GM19395 (cell line): ENCODE measurements around the gene GSX2.
"Not testable (repeated sequence)": the region's sequence is repeated elsewhere in the genome, so short reads cannot be mapped to it uniquely, and the experiment has no call there.

Experiments used
- ATAC-seq: cut with Tn5 transposase; IDR thresholded peaks from one replicate; pipeline ENCODE4 v1.9.1; 2021; ENCODE audit warnings: mild to moderate bottlenecking, moderate library complexity; ENCODE audit not compliant: unreplicated experiment

The GSX2 gene

GRCh38 chr4:54102531-54103106 is 2.7 kb downstream of the GSX2 start:
- ATAC-seq = no peak

DNA sequence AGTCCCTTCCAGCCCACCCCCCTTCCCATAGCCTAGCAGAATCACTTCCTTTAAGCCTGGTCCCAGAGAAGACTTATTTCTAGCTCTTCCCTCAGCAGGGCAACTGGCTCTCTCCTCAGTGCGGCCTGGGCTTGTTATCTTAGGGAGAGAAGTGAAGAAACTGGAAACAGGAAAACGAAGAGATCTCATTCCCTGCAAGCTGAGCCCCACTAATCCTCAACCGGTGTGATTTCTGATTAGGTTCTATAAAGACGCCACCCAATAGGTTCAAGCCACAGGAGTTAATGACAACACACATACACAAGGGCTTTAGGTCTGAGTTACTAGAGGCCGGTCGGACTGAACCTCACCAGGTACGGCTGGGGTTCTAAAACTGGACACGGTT is 3.2 kb downstream of the GSX2 start:
- no peak for ATAC-seq

DNA sequence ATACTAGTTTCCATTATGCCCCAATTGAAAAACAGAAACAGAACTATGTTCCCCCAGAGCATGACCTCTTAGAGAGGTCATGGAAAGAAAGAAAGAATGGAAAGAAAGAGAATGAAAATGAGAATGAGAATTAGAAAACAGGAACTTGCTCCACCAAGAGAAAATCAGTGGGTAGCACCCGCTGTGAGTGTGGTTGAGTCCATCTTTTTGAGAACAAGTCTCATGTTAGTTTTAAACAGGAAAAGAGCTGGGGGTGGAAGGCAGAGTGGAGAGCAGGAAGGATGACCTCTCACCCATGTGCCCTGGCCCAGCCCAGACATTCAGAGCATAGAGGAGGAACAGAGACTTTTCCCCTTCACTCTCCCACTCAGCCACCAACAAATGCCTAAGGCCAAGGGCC is 4.9 kb downstream of the GSX2 start:
- ATAC-seq = peak; percentile 51

- ATAC-seq = no peak
Observed at GRCh38 chr4:54107951-54108748, 8.2 kb downstream of the GSX2 start.

GRCh38 chr4:54109241-54110018 is 9.5 kb downstream of the GSX2 start:
- no peak for ATAC-seq

- ATAC-seq = no peak
Observed at GRCh38 chr4:54110019-54110416, 10.1 kb downstream of the GSX2 start.

DNA sequence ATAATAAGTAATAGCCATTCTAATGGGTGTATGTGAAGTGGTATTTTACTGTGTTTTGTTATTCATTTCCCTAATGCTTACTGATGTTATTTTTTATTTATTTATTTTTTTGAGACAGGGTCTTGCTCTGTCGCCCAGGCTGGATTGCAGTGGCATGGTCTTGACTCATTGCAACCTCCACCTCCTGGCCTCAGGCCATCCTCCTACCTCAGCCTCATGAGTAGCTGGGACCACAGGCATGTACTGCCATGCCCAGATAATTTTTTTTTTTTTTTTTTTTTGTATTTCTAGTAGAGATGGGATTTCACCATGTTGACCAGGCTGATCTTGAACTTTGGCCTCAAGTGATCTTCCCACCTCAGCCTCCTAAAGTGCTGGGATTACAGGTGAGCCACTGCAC is 13.2 kb downstream of the GSX2 start:
- not testable (repeated sequence) for ATAC-seq

DNA sequence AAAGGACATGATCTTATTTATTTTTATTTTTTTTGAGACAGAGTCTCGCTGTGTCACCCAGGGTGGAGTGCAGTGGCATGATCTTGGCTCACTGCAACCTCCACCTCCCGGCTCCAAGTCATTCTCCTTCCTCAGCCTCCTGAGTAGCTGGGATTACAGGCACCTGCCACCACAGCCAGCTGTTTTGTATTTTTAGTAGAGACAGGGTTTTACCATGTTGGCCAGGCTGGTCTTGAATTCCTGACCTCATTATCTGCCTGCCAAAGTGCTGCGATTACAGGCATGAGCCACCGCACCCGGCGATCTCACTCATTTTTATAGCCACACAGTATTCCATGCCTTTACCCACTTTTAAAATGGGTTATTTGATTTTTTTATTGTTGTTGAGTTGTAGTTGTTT is 16.3 kb downstream of the GSX2 start:
- ATAC-seq = not testable (repeated sequence)

DNA sequence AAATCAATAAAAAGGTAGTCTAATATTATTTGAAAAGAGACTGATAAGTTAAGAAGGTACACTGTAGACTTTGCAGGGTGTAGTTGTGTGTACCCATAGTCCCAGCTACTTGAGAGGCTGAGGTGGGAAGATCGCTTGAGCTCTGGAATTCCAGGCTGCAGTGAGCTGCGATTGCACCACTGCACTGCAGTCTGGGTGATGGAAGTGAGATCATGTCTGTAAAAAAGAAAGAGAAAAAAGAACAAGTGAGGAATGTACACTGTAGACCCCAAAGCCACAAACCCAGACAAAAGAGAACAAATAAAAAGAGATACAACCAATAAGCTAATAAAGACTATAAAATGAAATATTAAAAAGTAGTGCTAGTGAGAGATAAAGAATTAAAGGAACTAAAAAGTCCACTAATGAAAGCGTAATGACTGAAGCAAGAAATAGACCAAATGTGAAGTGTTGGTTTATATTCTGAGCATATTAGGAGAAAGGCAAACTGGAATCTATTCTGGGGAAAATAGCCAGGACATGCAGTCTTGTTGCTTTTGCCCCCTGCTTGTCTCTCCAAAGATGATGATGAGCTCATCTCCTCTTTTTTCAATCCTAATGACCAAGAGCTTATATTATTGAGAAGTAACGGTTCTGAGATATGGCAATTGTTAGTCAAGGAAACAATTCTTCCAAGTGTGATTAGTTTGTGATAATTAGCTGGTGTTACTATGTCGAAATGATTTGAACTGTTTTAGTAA is 19.1 kb downstream of the GSX2 start:
- ATAC-seq = no peak

DNA sequence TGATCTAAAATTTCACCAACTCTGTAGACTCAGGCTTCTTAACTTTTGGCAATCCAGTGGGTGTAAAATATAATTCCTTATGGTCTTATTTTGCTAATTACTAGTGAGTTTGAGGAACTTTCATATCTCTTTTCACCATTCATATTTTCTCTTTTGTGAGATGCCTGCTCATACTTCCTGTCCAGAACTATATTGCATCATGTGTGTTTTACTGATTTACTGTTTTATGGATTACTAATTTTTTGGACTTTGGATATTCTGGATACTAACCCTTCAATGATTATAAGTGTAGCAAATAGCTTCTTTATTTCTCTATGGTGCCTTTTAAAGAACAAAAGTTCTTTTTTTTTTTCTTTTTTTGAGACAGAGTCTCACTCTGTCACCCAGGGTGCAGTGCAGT is 20.6 kb downstream of the GSX2 start:
- no peak for ATAC-seq

GRCh38 chr4:54127660-54128059 is 27.7 kb downstream of the GSX2 start:
- ATAC-seq = no peak

GRCh38 chr4:54128694-54129093 is 28.7 kb downstream of the GSX2 start:
- not testable (repeated sequence) for ATAC-seq

GRCh38 chr4:54139332-54139731 is 39.4 kb downstream of the GSX2 start:
- ATAC-seq = no peak

- no peak for ATAC-seq
Observed at GRCh38 chr4:54140287-54140686, 40.3 kb downstream of the GSX2 start.

- no peak for ATAC-seq
Observed at GRCh38 chr4:54144199-54144598, 44.2 kb downstream of the GSX2 start.

- no peak for ATAC-seq
Observed at GRCh38 chr4:54144661-54145171, 44.8 kb downstream of the GSX2 start.

- ATAC-seq = no peak
Observed at GRCh38 chr4:54146139-54146538, 46.2 kb downstream of the GSX2 start.

DNA sequence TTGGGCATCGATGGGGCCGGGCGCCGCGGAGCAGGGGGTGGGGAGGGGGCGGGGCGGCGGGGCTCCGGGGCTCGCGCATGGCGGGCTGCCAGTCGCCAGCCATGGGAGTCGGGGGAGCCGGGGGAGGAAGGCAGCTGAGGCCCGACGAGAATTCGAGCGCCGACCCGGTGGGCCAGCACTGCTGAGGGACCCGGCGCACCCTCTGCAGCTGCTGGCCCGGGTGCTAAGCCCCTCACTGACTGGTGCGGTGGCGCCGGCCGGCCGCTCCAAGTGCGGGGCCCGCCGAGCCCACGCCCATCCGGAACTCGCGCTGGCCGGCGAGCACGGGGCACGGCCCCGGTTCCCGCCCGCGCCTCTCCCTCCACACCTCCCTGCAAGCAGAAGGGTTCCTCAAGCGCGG is 49.4 kb downstream of the GSX2 start:
- ATAC-seq = no peak
